ENCODE data around the gene TM9SF3.

Gene TM9SF3

GRCh38 chr10:96505150-96506136 is 81.4 kb downstream of the TM9SF3 start:
- no peak for DNase-seq

GRCh38 chr10:96502561-96503282 is 84.1 kb downstream of the TM9SF3 start:
- DNase-seq, result no peak

GRCh38 chr10:96501985-96502384 is 84.8 kb downstream of the TM9SF3 start:
- DNase-seq, result no peak

GRCh38 chr10:96500519-96500918 is 86.3 kb downstream of the TM9SF3 start:
- DNase-seq, result no peak

GRCh38 chr10:96500050-96500449 is 86.8 kb downstream of the TM9SF3 start:
- no peak for DNase-seq

- no peak for DNase-seq
These were observed 89.4 kb downstream of the TM9SF3 start for GRCh38 chr10:96497391-96497790.

- DNase-seq, result no peak
These were observed 90.4 kb downstream of the TM9SF3 start for GRCh38 chr10:96496281-96496925.

GRCh38 chr10:96495544-96495943 is 91.3 kb downstream of the TM9SF3 start:
- no peak for DNase-seq

- DNase-seq, result no peak
These were observed 92.1 kb downstream of the TM9SF3 start for GRCh38 chr10:96494694-96495093.

GRCh38 chr10:96493871-96494525 is 92.8 kb downstream of the TM9SF3 start:
- DNase-seq, result no peak

GRCh38 chr10:96493254-96493653 is 93.6 kb downstream of the TM9SF3 start:
- DNase-seq, result no peak

- no peak for DNase-seq
These were observed 95.5 kb downstream of the TM9SF3 start for GRCh38 chr10:96491303-96491702.

GRCh38 chr10:96488161-96488935 is 98.5 kb downstream of the TM9SF3 start:
- DNase-seq, result no peak

GRCh38 chr10:96482815-96483588 is 103.8 kb downstream of the TM9SF3 start:
- DNase-seq, result no peak

GRCh38 chr10:96478355-96478754 is 108.5 kb downstream of the TM9SF3 start:
- no peak for DNase-seq

- no peak for DNase-seq
These were observed 112.9 kb downstream of the TM9SF3 start for GRCh38 chr10:96473866-96474265.

- no peak for DNase-seq
These were observed 116.6 kb downstream of the TM9SF3 start for GRCh38 chr10:96470116-96470743.

GRCh38 chr10:96468845-96469244 is 118.0 kb downstream of the TM9SF3 start:
- no peak for DNase-seq
